ENCODE results near the gene GNG12.

The GNG12 gene

GRCh38 chr1:67832737-67833601 lies at the start of gene GNG12:
Gene GNG12 (minus strand): TSS chr1:67833467. CDS start chr1:67707686, 125,781 bp downstream.
- Histone ChIP-seq H3K4me3 (ENCODE audit: low read length) (peak within 1 kb of the TSS; percentile 64), H3K27me3 (ENCODE audit: insufficient read depth, low read length) (peaks cover 4% of the 10 kb centered on the region), H3K36me3 (ENCODE audit: insufficient read depth, low read length) (no peaks in the 10 kb centered on the region), H2AFZ (ENCODE audit: low read depth, low read length) (peak within 1 kb of the TSS; percentile 79), H3K9me3 (ENCODE audit: low read length) (no peaks in the 10 kb centered on the region), H3K4me1 (ENCODE audit: insufficient read depth, low read length) (peaks cover 10% of the 10 kb centered on the region)

- H2AFZ ChIP-seq (ENCODE audit: low read depth, low read length), result no peak overlapping the region
- no peaks in the 10 kb centered on the region for H3K27me3 ChIP-seq (ENCODE audit: insufficient read depth, low read length)
- no peaks in the 10 kb centered on the region for H3K4me1 ChIP-seq (ENCODE audit: insufficient read depth, low read length)
- H3K36me3 ChIP-seq (ENCODE audit: insufficient read depth, low read length), result no peaks in the 10 kb centered on the region
- no peak overlapping the region for H3K4me3 ChIP-seq (ENCODE audit: low read length)
- H3K9me3 ChIP-seq (ENCODE audit: low read length), result no peaks in the 10 kb centered on the region
These were observed 49.1 kb upstream of the GNG12 start for GRCh38 chr1:67882196-67882958.

- H3K9me3 ChIP-seq (ENCODE audit: low read length), result no peaks in the 10 kb centered on the region
- H2AFZ ChIP-seq (ENCODE audit: low read depth, low read length), result no peak overlapping the region
- no peaks in the 10 kb centered on the region for H3K27me3 ChIP-seq (ENCODE audit: insufficient read depth, low read length)
- no peaks in the 10 kb centered on the region for H3K4me1 ChIP-seq (ENCODE audit: insufficient read depth, low read length)
- no peak overlapping the region for H3K4me3 ChIP-seq (ENCODE audit: low read length)
- H3K36me3 ChIP-seq (ENCODE audit: insufficient read depth, low read length), result no peaks in the 10 kb centered on the region
These were observed 46.9 kb upstream of the GNG12 start for GRCh38 chr1:67880056-67880601.

- Histone ChIP-seq H3K27me3 (ENCODE audit: insufficient read depth, low read length) (no peaks in the 10 kb centered on the region), H3K4me1 (ENCODE audit: insufficient read depth, low read length) (no peaks in the 10 kb centered on the region), H3K4me3 (ENCODE audit: low read length) (no peak overlapping the region), H3K36me3 (ENCODE audit: insufficient read depth, low read length) (no peaks in the 10 kb centered on the region), H2AFZ (ENCODE audit: low read depth, low read length) (no peak overlapping the region), H3K9me3 (ENCODE audit: low read length) (peaks cover 3% of the 10 kb centered on the region)
These were observed 46.2 kb upstream of the GNG12 start for GRCh38 chr1:67879485-67879884.

GRCh38 chr1:67874501-67875111 lies 41.3 kb upstream of the GNG12 start:
- H3K27me3 ChIP-seq (ENCODE audit: insufficient read depth, low read length), result no peaks in the 10 kb centered on the region
- no peak overlapping the region for H2AFZ ChIP-seq (ENCODE audit: low read depth, low read length)
- no peaks in the 10 kb centered on the region for H3K4me1 ChIP-seq (ENCODE audit: insufficient read depth, low read length)
- H3K4me3 ChIP-seq (ENCODE audit: low read length), result no peak overlapping the region
- no peaks in the 10 kb centered on the region for H3K36me3 ChIP-seq (ENCODE audit: insufficient read depth, low read length)
- H3K9me3 ChIP-seq (ENCODE audit: low read length), result peaks cover 3% of the 10 kb centered on the region

GRCh38 chr1:67869233-67869632 lies 36.0 kb upstream of the GNG12 start:
- Histone ChIP-seq H2AFZ (ENCODE audit: low read depth, low read length) (no peak overlapping the region), H3K4me1 (ENCODE audit: insufficient read depth, low read length) (no peaks in the 10 kb centered on the region), H3K27me3 (ENCODE audit: insufficient read depth, low read length) (no peaks in the 10 kb centered on the region), H3K36me3 (ENCODE audit: insufficient read depth, low read length) (no peaks in the 10 kb centered on the region), H3K4me3 (ENCODE audit: low read length) (no peak overlapping the region), H3K9me3 (ENCODE audit: low read length) (no peaks in the 10 kb centered on the region)

GRCh38 chr1:67863637-67864036 lies 30.4 kb upstream of the GNG12 start:
- H3K36me3 ChIP-seq (ENCODE audit: insufficient read depth, low read length), result no peaks in the 10 kb centered on the region
- H3K4me1 ChIP-seq (ENCODE audit: insufficient read depth, low read length), result no peaks in the 10 kb centered on the region
- H3K9me3 ChIP-seq (ENCODE audit: low read length), result no peaks in the 10 kb centered on the region
- no peak overlapping the region for H2AFZ ChIP-seq (ENCODE audit: low read depth, low read length)
- H3K27me3 ChIP-seq (ENCODE audit: insufficient read depth, low read length), result no peaks in the 10 kb centered on the region
- no peak overlapping the region for H3K4me3 ChIP-seq (ENCODE audit: low read length)

- H3K4me1 ChIP-seq (ENCODE audit: insufficient read depth, low read length), result no peaks in the 10 kb centered on the region
- no peak overlapping the region for H3K4me3 ChIP-seq (ENCODE audit: low read length)
- no peaks in the 10 kb centered on the region for H3K36me3 ChIP-seq (ENCODE audit: insufficient read depth, low read length)
These were observed 29.4 kb upstream of the GNG12 start for GRCh38 chr1:67862685-67863084.

GRCh38 chr1:67861856-67862516 lies 28.7 kb upstream of the GNG12 start:
- Histone ChIP-seq H2AFZ (ENCODE audit: low read depth, low read length) (no peak overlapping the region), H3K4me3 (ENCODE audit: low read length) (no peak overlapping the region), H3K36me3 (ENCODE audit: insufficient read depth, low read length) (no peaks in the 10 kb centered on the region), H3K9me3 (ENCODE audit: low read length) (no peaks in the 10 kb centered on the region), H3K4me1 (ENCODE audit: insufficient read depth, low read length) (no peaks in the 10 kb centered on the region), H3K27me3 (ENCODE audit: insufficient read depth, low read length) (no peaks in the 10 kb centered on the region)

More at GRCh38 chr1:67862685-67863084, 29.4 kb upstream of the GNG12 start:
- Histone ChIP-seq H2AFZ (ENCODE audit: low read depth, low read length) (no peak overlapping the region), H3K9me3 (ENCODE audit: low read length) (no peaks in the 10 kb centered on the region), H3K27me3 (ENCODE audit: insufficient read depth, low read length) (no peaks in the 10 kb centered on the region)

GRCh38 chr1:67860776-67861175 lies 27.5 kb upstream of the GNG12 start:
- peaks cover 9% of the 10 kb centered on the region for H3K4me1 ChIP-seq (ENCODE audit: insufficient read depth, low read length)
- H3K4me3 ChIP-seq (ENCODE audit: low read length), result no peak overlapping the region
- H3K36me3 ChIP-seq (ENCODE audit: insufficient read depth, low read length), result no peaks in the 10 kb centered on the region
- no peak overlapping the region for H2AFZ ChIP-seq (ENCODE audit: low read depth, low read length)
- H3K27me3 ChIP-seq (ENCODE audit: insufficient read depth, low read length), result no peaks in the 10 kb centered on the region
- no peaks in the 10 kb centered on the region for H3K9me3 ChIP-seq (ENCODE audit: low read length)

- Histone ChIP-seq H3K4me3 (ENCODE audit: low read length) (no peak overlapping the region), H3K36me3 (ENCODE audit: insufficient read depth, low read length) (no peaks in the 10 kb centered on the region), H2AFZ (ENCODE audit: low read depth, low read length) (no peak overlapping the region), H3K27me3 (ENCODE audit: insufficient read depth, low read length) (no peaks in the 10 kb centered on the region), H3K4me1 (ENCODE audit: insufficient read depth, low read length) (peaks cover 21% of the 10 kb centered on the region), H3K9me3 (ENCODE audit: low read length) (no peaks in the 10 kb centered on the region)
These were observed 23.7 kb upstream of the GNG12 start for GRCh38 chr1:67856921-67857320.

GRCh38 chr1:67855961-67856360 lies 22.7 kb upstream of the GNG12 start:
- no peaks in the 10 kb centered on the region for H3K9me3 ChIP-seq (ENCODE audit: low read length)
- no peak overlapping the region for H2AFZ ChIP-seq (ENCODE audit: low read depth, low read length)
- H3K4me3 ChIP-seq (ENCODE audit: low read length), result no peak overlapping the region
- no peaks in the 10 kb centered on the region for H3K36me3 ChIP-seq (ENCODE audit: insufficient read depth, low read length)
- peaks cover 21% of the 10 kb centered on the region for H3K4me1 ChIP-seq (ENCODE audit: insufficient read depth, low read length)
- no peaks in the 10 kb centered on the region for H3K27me3 ChIP-seq (ENCODE audit: insufficient read depth, low read length)
